Measurements from ENCODE around the gene LNX1. TPM values are rescaled to one million over a fixed set of nuclear protein-coding genes. Genes with fewer than 3 reads are reported as not detected.

The LNX1 gene
- total RNA-seq, 1 experiment from 2014 or later: 3.3 TPM

DNA sequence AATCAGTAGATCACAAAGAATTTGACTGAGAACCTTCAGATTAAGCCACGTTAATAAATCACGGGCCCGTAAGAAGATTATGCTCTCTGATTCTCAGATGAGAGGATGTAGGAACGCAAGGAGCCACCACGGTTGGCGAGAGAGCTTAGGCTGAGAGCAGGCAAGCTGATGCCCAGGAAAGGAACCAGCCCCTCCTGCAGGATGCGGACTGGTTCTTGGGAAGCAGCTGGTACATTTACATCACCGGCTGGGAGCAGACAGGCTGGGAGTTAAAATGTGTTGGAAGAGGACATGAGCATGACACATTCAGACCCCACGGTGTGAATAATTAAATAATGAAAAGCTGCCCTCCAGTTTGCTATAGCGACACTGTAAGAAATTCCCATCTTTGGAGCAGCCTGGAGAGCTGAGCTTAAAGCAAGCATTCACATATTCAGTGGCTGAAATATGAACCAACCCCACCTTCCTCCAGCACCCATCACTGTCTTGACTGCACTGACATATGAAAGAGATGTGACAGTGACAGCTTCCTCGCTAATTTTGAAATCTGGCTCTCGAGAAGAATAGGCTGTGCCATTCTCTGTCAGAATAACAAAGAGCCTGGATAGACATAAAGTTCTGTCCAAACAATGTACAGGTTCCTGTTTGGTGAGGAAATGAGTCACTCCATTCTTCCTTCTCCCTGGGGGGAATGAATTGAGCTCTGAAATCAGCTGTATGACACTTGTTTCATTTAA lies 33.1 kb downstream of the LNX1 start (continued):
- no peak for TF ChIP-seq ZBTB33 (IDR thresholded peaks at IDR 0.05; ENCODE audit: extremely low read depth, insufficient replicate concordance, low read length)
- TF ChIP-seq FOSL1 (IDR thresholded peaks at IDR 0.05; ENCODE audit: low read depth): no peak
- TF ChIP-seq, protein P1, sequence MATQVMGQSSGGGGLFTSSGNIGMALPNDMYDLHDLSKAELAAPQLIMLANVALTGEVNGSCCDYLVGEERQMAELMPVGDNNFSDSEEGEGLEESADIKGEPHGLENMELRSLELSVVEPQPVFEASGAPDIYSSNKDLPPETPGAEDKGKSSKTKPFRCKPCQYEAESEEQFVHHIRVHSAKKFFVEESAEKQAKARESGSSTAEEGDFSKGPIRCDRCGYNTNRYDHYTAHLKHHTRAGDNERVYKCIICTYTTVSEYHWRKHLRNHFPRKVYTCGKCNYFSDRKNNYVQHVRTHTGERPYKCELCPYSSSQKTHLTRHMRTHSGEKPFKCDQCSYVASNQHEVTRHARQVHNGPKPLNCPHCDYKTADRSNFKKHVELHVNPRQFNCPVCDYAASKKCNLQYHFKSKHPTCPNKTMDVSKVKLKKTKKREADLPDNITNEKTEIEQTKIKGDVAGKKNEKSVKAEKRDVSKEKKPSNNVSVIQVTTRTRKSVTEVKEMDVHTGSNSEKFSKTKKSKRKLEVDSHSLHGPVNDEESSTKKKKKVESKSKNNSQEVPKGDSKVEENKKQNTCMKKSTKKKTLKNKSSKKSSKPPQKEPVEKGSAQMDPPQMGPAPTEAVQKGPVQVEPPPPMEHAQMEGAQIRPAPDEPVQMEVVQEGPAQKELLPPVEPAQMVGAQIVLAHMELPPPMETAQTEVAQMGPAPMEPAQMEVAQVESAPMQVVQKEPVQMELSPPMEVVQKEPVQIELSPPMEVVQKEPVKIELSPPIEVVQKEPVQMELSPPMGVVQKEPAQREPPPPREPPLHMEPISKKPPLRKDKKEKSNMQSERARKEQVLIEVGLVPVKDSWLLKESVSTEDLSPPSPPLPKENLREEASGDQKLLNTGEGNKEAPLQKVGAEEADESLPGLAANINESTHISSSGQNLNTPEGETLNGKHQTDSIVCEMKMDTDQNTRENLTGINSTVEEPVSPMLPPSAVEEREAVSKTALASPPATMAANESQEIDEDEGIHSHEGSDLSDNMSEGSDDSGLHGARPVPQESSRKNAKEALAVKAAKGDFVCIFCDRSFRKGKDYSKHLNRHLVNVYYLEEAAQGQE (IDR thresholded peaks at IDR 0.05; ENCODE audit: low read depth): no peak

GRCh38 chr4:53557669-53558064 lies 33.6 kb downstream of the LNX1 start:
- TF ChIP-seq SIN3A (IDR thresholded peaks at IDR 0.05; ENCODE audit: low read depth): no peak
- TF ChIP-seq POLR2A (IDR thresholded peaks at IDR 0.05; ENCODE audit: borderline replicate concordance, extremely low read depth, insufficient read depth, insufficient read length): no peak
- no peak overlapping the region for H3K4me3 ChIP-seq (replicated peaks in 1 of 2; ENCODE audit: low read depth in 1 of 2, low read length in 2 of 2)
- H3K27ac ChIP-seq (ENCODE audit: low read depth, low read length): no peak overlapping the region
- no peaks in the 10 kb centered on the region for H3K79me2 ChIP-seq (ENCODE audit: insufficient read depth, low read length)
- no peak overlapping the region for H2AFZ ChIP-seq (ENCODE audit: low read depth, low read length, poor library complexity, severe bottlenecking)
- 0 out of 2 replicates have a peak, but pooled peaks cover 4% of the 10 kb centered on the region for H3K9me2 ChIP-seq (ENCODE audit: insufficient read depth)
- intact Hi-C loops (cut with micrococcal nuclease): no loop called here
- H3K9me3 ChIP-seq (ENCODE audit: control insufficient read depth in 1 of 2, insufficient read depth in 1 of 2, low read depth in 1 of 2, low read length in 2 of 2): no peaks in the 10 kb centered on the region
- DNase-seq (ENCODE audit: low read depth, low spot score): no peak
- H3K36me3 ChIP-seq (ENCODE audit: control insufficient read depth in 1 of 2, insufficient read depth in 2 of 2, low read length in 2 of 2): no peaks in the 10 kb centered on the region
- ChIA-PET POLR2A (no interaction called here), RAD21 (ENCODE audit: low non-redundant PET in 1 of 2, low total read pairs in 2 of 2, uncharacterized antibody in 2 of 2, unreplicated experiment in 2 of 2) (no interaction called here), CTCF (no interaction called here)
- H3K27me3 ChIP-seq (ENCODE audit: insufficient read depth, low read length): no peaks in the 10 kb centered on the region
- no TSS peak for BruUV-seq (replicated peaks)
- no peak overlapping the region for H3K9ac ChIP-seq (ENCODE audit: low read length)
- H4K20me1 ChIP-seq (ENCODE audit: insufficient read depth): no peaks in the 10 kb centered on the region
- H3K4me2 ChIP-seq (ENCODE audit: low read length): no peak overlapping the region
- peaks cover 0 to 5% of the 10 kb centered on the region in 2 experiments; a peak in 1 of 4 replicates for H3K4me1 ChIP-seq (ENCODE audit: control insufficient read depth in 1 of 2, insufficient read depth in 2 of 2, low read length in 2 of 2)
- no peak for ATAC-seq

All from HCT116 (cell line).